Measurements from ENCODE around the gene ANGPTL5. TPM values are rescaled to one million over a fixed set of nuclear protein-coding genes. Genes with fewer than 3 reads are reported as not detected.

The ANGPTL5 gene
- total and polyA plus RNA-seq, 2 experiments from 2014 or later = not detected

GRCh38 chr11:101914341-101914737 lies 2.0 kb downstream of the ANGPTL5 start:
- H3K4me2 ChIP-seq = peak overlapping the region; percentile 79
- ATAC-seq (no peak), DNase-seq (ENCODE audit: low spot score) (no peak)
- Mint-ChIP-seq H3K4me1 (peaks cover 24% of the 10 kb centered on the region), H3K4me3 (peak overlapping the region; percentile 88), H3K36me3 (ENCODE audit: low read depth) (no peaks in the 10 kb centered on the region), H3K27ac (no peak overlapping the region), H3K27me3 (ENCODE audit: insufficient read depth, low read depth, poor library complexity) (peaks cover 5% of the 10 kb centered on the region), H3K9me3 (no peaks in the 10 kb centered on the region)
- H3K79me2 ChIP-seq (replicated peaks; ENCODE audit: insufficient read depth) = no peaks in the 10 kb centered on the region
- H2AFZ ChIP-seq = peak overlapping the region; percentile 92; the same call in 1 of the 2 replicates
- no peaks in the 10 kb centered on the region for H3F3A ChIP-seq (replicated peaks; ENCODE audit: low read depth)
- H3K27me3 ChIP-seq (ENCODE audit: insufficient read depth) = no peaks in the 10 kb centered on the region
- H3K27ac ChIP-seq (ENCODE audit: low read depth) = no peak overlapping the region
- H3K9me2 ChIP-seq (ENCODE audit: insufficient read depth) = no peaks in the 10 kb centered on the region
- H4K20me1 ChIP-seq (replicated peaks; ENCODE audit: insufficient read depth) = no peaks in the 10 kb centered on the region
- no peaks in the 10 kb centered on the region for H3K36me3 ChIP-seq (ENCODE audit: insufficient read depth)
- peak overlapping the region; percentile 83 for H3K4me3 ChIP-seq
- TF ChIP-seq NANOG (IDR thresholded peaks at IDR 0.05; ENCODE audit: borderline replicate concordance) = no peak
- no peak for TF ChIP-seq EZH2 (IDR thresholded peaks at IDR 0.05; ENCODE audit: low read depth, unreplicated experiment)
- TF ChIP-seq JUNB (IDR thresholded peaks at IDR 0.05; ENCODE audit: unreplicated experiment) = no peak
- no peak for TF ChIP-seq STAT1 (IDR thresholded peaks at IDR 0.05; ENCODE audit: unreplicated experiment)
- TF ChIP-seq REST (IDR thresholded peaks at IDR 0.05; ENCODE audit: unreplicated experiment) = no peak
- TF ChIP-seq ZNF462 (CRISPR knock-in tag; IDR thresholded peaks at IDR 0.05) = no peak
- TF ChIP-seq ETS1 (IDR thresholded peaks at IDR 0.05) = no peak
- TF ChIP-seq POLR2AphosphoS5 (IDR thresholded peaks at IDR 0.05; ENCODE audit: low read depth) = no peak
- no peak for TF ChIP-seq ZNF331 (CRISPR knock-in tag; IDR thresholded peaks at IDR 0.05; ENCODE audit: low read depth)
- no peak for TF ChIP-seq ZNF114 (CRISPR knock-in tag; IDR thresholded peaks at IDR 0.05)
- TF ChIP-seq CTCF (conservative IDR thresholded peaks at IDR 0.05; ENCODE audit: low read depth in 2 of 2) = no peak
- no peak for TF ChIP-seq EZH2phosphoT487 (IDR thresholded peaks at IDR 0.05; ENCODE audit: unreplicated experiment)
- TF ChIP-seq CREB1 (CRISPR knock-in tag; IDR thresholded peaks at IDR 0.05; ENCODE audit: low read depth) = no peak
- peaks cover 29% of the 10 kb centered on the region for H3K4me1 ChIP-seq (ENCODE audit: insufficient read depth)

Data from GM23338 (cell line).